Suprapubic skin (tissue), 4 donors: ENCODE data around the gene CES5A. TPM values are rescaled to one million over a fixed set of nuclear protein-coding genes. Genes with fewer than 3 reads are reported as not detected.
"Not testable (repeated sequence)": the region's sequence is repeated elsewhere in the genome, so short reads cannot be mapped to it uniquely, and the experiment has no call there.

Experiments
- DNase-seq, 2 donors: peaks; one replicate each; pipeline ENCODE4 v3.0.0-alpha.2; 2019; ENCODE audit warnings: low spot score in 2 of 2
- H3K27ac ChIP-seq: fragments of 200-600 bp; sonication (generic); one replicate; pipeline ENCODE4 v1.5.1; 2019
- H3K27me3 ChIP-seq: fragments of 200-600 bp; sonication (generic); one replicate; pipeline ENCODE4 v1.5.1; 2019
- H3K36me3 ChIP-seq: fragments of 200-600 bp; sonication (generic); one replicate; pipeline ENCODE4 v1.5.1; 2019
- H3K4me1 ChIP-seq: fragments of 200-600 bp; sonication (generic); one replicate; pipeline ENCODE4 v1.5.1; 2019
- H3K4me3 ChIP-seq: fragments of 200-600 bp; sonication (generic); one replicate; pipeline ENCODE4 v1.5.1; 2019; ENCODE audit warnings: mild to moderate bottlenecking
- H3K9me3 ChIP-seq: fragments of 200-600 bp; sonication (generic); one replicate; pipeline ENCODE4 v1.5.1; 2019
- CTCF ChIP-seq, 2 donors: fragments of 200-600 bp in 1 of 2; fragments of 450-650 bp in 1 of 2; sonication (generic) in 1 of 2; IDR thresholded peaks; one replicate each; pipeline ENCODE4 v1.5.1; 2016 to 2019; ENCODE audit warnings: antibody characterized with exemption in 2 of 2, mild to moderate bottlenecking in 1 of 2, moderate library complexity in 1 of 2
- EP300 ChIP-seq: sonication (generic); formaldehyde crosslinking; IDR thresholded peaks from one replicate; pipeline ENCODE4 v1.6.1; 2017; ENCODE audit warnings: antibody characterized with exemption
- POLR2A ChIP-seq, 2 donors: fragments of 450-650 bp; IDR thresholded peaks; one replicate each; pipeline ENCODE4 v1.6.1; 2017; ENCODE audit warnings: antibody characterized with exemption in 2 of 2, mild to moderate bottlenecking in 2 of 2, moderate library complexity in 2 of 2
- POLR2AphosphoS5 ChIP-seq, 3 donors: sonication (generic); formaldehyde crosslinking; IDR thresholded peaks; one replicate each; pipeline ENCODE4 v1.6.1; 2017; ENCODE audit warnings: antibody characterized with exemption in 3 of 3
- WGBS: methylation state at CpG from one replicate; pipeline ENCODE4 v1.1.5; 2018; 5-methylcytosine and 5-hydroxymethylcytosine counted together
- total RNA-seq, 4 donors: library from RNA; depleted of rRNA; stranded (reverse); fragments of >200 nt; gene quantifications; one replicate each; pipeline ENCODE4 v1.1.0, GENCODE V29; 2016

CES5A gene
- total RNA-seq, 4 donors from 2014 or later, result 0.30 to 0.60 TPM; not detected in 2

- Histone ChIP-seq H3K27ac (no peak overlapping the region), H3K36me3 (no peaks in the 10 kb centered on the region), H3K4me1 (peaks cover 24% of the 10 kb centered on the region), H3K4me3 (no peak overlapping the region), H3K27me3 (no peaks in the 10 kb centered on the region), H3K9me3 (no peaks in the 10 kb centered on the region)
- 74% methylated on average over 7 of the region's 7 CpGs for WGBS
- no peak for DNase-seq
- TF ChIP-seq CTCF (IDR thresholded peaks at IDR 0.05), result no peak
- no peak for TF ChIP-seq EP300
- no peak for TF ChIP-seq POLR2A (IDR thresholded peaks at IDR 0.05)
- no peak for TF ChIP-seq POLR2AphosphoS5 (IDR thresholded peaks at IDR 0.05)
Observed at GRCh38 chr16:55834049-55834448, 41.1 kb downstream of the CES5A start.

GRCh38 chr16:55832773-55833691 lies 42.1 kb downstream of the CES5A start, which contains the start of gene CES1:
Gene CES1 (minus strand): TSS chr16:55833096. CDS start chr16:55833055, 41 bp downstream.
- Histone ChIP-seq H3K4me3 (peak within 1 kb of the TSS; percentile 6), H3K9me3 (no peaks in the 10 kb centered on the region), H3K27me3 (no peaks in the 10 kb centered on the region), H3K36me3 (no peaks in the 10 kb centered on the region), H3K27ac (no peak within 1 kb of the TSS), H3K4me1 (peaks cover 21% of the 10 kb centered on the region)
- TF ChIP-seq CTCF (IDR thresholded peaks at IDR 0.05), result no peak
- TF ChIP-seq EP300, result no peak
- TF ChIP-seq POLR2AphosphoS5 (IDR thresholded peaks at IDR 0.05), result no peak
- TF ChIP-seq POLR2A (IDR thresholded peaks at IDR 0.05), result no peak
- WGBS, result 42% methylated on average over 17 of the region's 30 CpGs
- DNase-seq, result peak; percentile 83 to 88

DNA sequence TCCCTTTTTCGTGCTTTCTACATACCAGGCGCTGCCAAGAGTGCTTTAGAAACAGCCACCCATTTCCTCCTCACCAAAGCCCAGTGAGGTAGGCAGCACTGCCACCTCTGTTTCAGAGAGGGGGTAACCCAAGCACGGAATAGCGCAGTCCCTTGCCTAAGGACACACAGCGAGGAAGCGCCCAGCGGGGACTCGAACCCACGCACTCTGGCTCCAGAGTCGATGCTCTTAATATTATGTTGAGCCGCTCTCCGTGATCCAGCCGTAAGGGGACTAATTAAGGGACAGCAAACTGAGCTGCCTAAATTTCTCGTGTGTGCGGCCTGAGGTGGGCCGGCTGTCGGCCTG lies 42.8 kb downstream of the CES5A start:
- Histone ChIP-seq H3K27me3 (no peaks in the 10 kb centered on the region), H3K4me1 (peaks cover 21% of the 10 kb centered on the region), H3K9me3 (no peaks in the 10 kb centered on the region), H3K36me3 (no peaks in the 10 kb centered on the region), H3K4me3 (peak overlapping the region; percentile 6), H3K27ac (no peak overlapping the region)
- TF ChIP-seq CTCF (IDR thresholded peaks at IDR 0.05), result no peak
- TF ChIP-seq POLR2A (IDR thresholded peaks at IDR 0.05), result no peak
- TF ChIP-seq POLR2AphosphoS5 (IDR thresholded peaks at IDR 0.05), result no peak
- no peak for TF ChIP-seq EP300
- DNase-seq, result no peak
- 86% methylated on average over 17 of the region's 17 CpGs for WGBS

DNA sequence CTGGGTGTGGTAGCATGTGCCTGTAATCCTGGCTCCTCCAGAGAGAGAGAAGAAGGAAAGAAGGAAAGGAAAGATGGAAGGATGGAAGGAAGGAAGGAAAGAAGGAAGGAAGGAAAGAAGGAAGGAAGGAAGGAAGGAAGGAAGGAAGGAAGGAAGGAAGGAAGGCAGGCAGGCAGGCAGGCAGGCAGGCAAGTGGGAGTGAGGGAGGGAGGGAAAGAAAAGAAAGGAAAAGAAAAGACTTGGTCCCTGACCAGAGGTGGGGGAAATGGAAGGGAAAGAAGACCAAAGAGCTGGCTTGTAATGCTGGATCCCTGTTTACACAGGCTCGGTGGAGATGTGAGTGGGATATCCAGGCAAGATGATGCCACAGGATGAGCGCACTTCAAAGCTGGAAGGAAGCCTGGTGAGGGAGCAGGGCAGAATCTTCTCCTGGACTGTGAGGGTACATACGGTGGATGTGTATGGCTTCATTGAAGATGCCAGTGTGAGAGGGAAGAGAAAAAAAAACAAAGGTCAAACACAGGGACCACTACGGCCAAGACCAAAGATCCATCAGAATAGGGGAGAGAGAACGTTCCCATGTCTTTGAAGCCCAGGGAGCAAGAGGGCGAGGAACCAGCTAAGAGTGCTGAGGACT lies 44.4 kb downstream of the CES5A start:
- no peaks in the 10 kb centered on the region for H3K36me3 ChIP-seq
- no peak overlapping the region for H3K4me3 ChIP-seq
- DNase-seq, result peak in 1 of 2 donors; percentile 6
- no peaks in the 10 kb centered on the region for H3K9me3 ChIP-seq
- 87% methylated on average over 6 of the region's 6 CpGs for WGBS
- H3K4me1 ChIP-seq, result peaks cover 10% of the 10 kb centered on the region
- H3K27me3 ChIP-seq, result no peaks in the 10 kb centered on the region
- no peak overlapping the region for H3K27ac ChIP-seq
- TF ChIP-seq CTCF (IDR thresholded peaks at IDR 0.05) (no peak), POLR2AphosphoS5 (IDR thresholded peaks at IDR 0.05) (no peak), POLR2A (IDR thresholded peaks at IDR 0.05) (no peak), EP300 (no peak)

DNA sequence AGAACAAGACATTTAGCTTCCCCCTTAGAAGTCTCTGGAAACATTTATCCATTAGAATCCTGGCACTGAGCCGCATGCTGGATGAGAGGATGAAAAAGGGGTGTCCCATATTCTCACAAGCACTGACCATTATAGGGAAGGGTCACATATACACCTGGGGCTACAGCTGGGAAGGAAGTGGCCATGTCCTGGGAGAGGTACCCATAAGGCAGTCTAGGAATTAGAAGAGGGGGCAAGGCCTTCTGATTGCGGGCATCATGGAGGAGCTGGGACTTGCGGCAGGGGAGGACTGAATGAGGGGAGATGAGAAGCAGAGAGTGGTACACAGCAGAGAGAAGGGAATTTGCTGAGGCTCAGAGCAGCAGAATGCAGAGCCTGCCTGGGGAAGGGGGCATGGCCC lies 45.9 kb downstream of the CES5A start:
- peak in 1 of 2 donors; percentile 15 for DNase-seq
- 95% methylated on average over 3 of the region's 3 CpGs for WGBS

More for the DNA sequence above, 45.9 kb downstream of the CES5A start:
- not testable (repeated sequence) for H3K9me3 ChIP-seq, H3K4me3 ChIP-seq, H3K36me3 ChIP-seq, H3K27me3 ChIP-seq, H3K27ac ChIP-seq, H3K4me1 ChIP-seq
